CD4-positive, alpha-beta T cell (primary cell): ENCODE data around the gene SHC4. TPM values are rescaled to one million over a fixed set of nuclear protein-coding genes. Genes with fewer than 3 reads are reported as not detected.

ENCODE experiments used
- ATAC-seq: fragments of 200-7000 bp; cut with Tn5 transposase; one replicate; pipeline ENCODE4 v1.10.0; 2022; ENCODE audit warnings: mild to moderate bottlenecking; ENCODE audit not compliant: poor library complexity
- CTCF ChIA-PET: fragments of 350-600 bp; sonication (Branson Sonifier 250); formaldehyde crosslinking; loops from one replicate; lab custom pipeline; 2021; ENCODE audit warnings: antibody characterized with exemption, inconsistent platforms; lab: Charles Lee
- POLR2A ChIA-PET: fragments of 350-600 bp; sonication (Branson Sonifier 250); formaldehyde crosslinking; loops from one replicate; lab custom pipeline; 2021; ENCODE audit warnings: antibody characterized with exemption, inconsistent platforms; lab: Charles Lee
- DNase-seq, 14 experiments: peaks; one replicate each; pipeline ENCODE4 v3.0.0-alpha.2; 2013 to 2020; ENCODE audit warnings: mixed read lengths in 2 of 14
- H3K27ac ChIP-seq, 2 donors: one replicate each; pipeline versions ENCODE4 v1.5.1 to v1.7.0; 2013; ENCODE audit warnings: low read length in 2 of 2, low read depth in 1 of 2, mild to moderate bottlenecking in 1 of 2
- H3K27me3 ChIP-seq, 2 experiments: 1 replicate in 1 of 2; 2 replicates in 1 of 2; pipeline versions ENCODE4 v1.6.1 to v1.7.0; 2013; ENCODE audit warnings: low read length in 2 of 2, control low read depth in 1 of 2, mild to moderate bottlenecking in 1 of 2, moderate library complexity in 1 of 2; ENCODE audit not compliant: insufficient read depth in 2 of 2, control insufficient read depth in 1 of 2
- H3K36me3 ChIP-seq: one replicate; pipeline ENCODE4 v1.6.1; 2013; ENCODE audit warnings: low read length, control low read depth; ENCODE audit not compliant: insufficient read depth
- H3K4me1 ChIP-seq: one replicate; pipeline ENCODE4 v1.6.1; 2013; ENCODE audit warnings: low read length, control low read depth; ENCODE audit not compliant: insufficient read depth
- H3K4me3 ChIP-seq: one replicate; pipeline ENCODE4 v1.5.1; 2013; ENCODE audit warnings: mild to moderate bottlenecking, low read length, moderate library complexity
- H3K9me3 ChIP-seq, 2 experiments: 1 replicate in 1 of 2; 2 replicates in 1 of 2; pipeline versions ENCODE4 v1.6.1 to v1.7.0; 2013; ENCODE audit warnings: low read length in 2 of 2, mild to moderate bottlenecking in 2 of 2, control low read depth in 1 of 2, moderate library complexity in 1 of 2; ENCODE audit not compliant: control insufficient read depth in 1 of 2, insufficient read depth in 1 of 2
- H3K27ac Mint-ChIP-seq: one replicate; pipeline ENCODE4 v1.8.0; 2020; ENCODE audit warnings: mixed read lengths
- H3K27me3 Mint-ChIP-seq: one replicate; pipeline ENCODE4 v1.8.0; 2021; ENCODE audit warnings: mixed read lengths
- H3K36me3 Mint-ChIP-seq: one replicate; pipeline ENCODE4 v1.8.0; 2021; ENCODE audit warnings: low read depth, mixed read lengths
- H3K4me1 Mint-ChIP-seq: one replicate; pipeline ENCODE4 v1.8.0; 2021; ENCODE audit warnings: low read depth, mixed read lengths
- H3K4me3 Mint-ChIP-seq: one replicate; pipeline ENCODE4 v1.8.0; 2020; ENCODE audit warnings: mild to moderate bottlenecking, mixed read lengths
- H3K9me3 Mint-ChIP-seq: one replicate; pipeline ENCODE4 v1.8.0; 2020; ENCODE audit warnings: mixed read lengths
- CTCF ChIP-seq: fragments of 200-600 bp; IDR thresholded peaks from one replicate; pipeline ENCODE4 v1.8.0; 2022; ENCODE audit warnings: antibody characterized with exemption, mild to moderate bottlenecking
- intact Hi-C, 2 experiments: fragments of 100-400 bp; cut with DNase I in 1 of 2; cut with micrococcal nuclease in 1 of 2; formaldehyde crosslinking; loops; one replicate each; pipeline versions ENCODE4 v1.15.1 to v1.9.0; 2023 to 2025; cut with DNase I, micrococcal nuclease
- total RNA-seq, 174 experiments: library from RNA in 2 of 174; stranded (reverse) in 2 of 174; gene quantifications; one replicate each; pipeline ENCODE4 v1.2.3 and lab custom pipeline; 2021 to 2026

The SHC4 gene
- total RNA-seq, 2 experiments from 2014 or later, result not detected

DNA sequence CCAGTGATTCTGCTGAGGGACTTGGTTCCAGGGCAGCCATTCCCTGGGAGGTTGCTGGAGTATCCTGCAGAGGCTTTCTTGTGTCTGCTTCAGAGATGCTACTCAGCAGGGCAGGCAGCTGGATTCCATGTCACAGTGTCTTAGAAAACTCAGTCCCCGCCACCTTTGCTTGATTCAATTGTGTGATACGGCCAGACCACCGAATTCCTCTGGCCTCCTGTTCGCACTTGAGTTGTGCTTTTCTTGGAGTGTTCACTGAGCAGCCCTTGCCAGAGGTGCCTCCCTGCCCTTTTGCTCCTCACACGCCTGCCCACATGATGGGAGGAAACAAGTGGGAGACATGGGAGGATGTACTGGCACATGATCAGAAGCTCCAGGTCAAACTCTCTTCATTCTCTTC, 19.6 kb upstream of the SHC4 start:
- Mint-ChIP-seq H3K4me3 (no peak overlapping the region), H3K27me3 (peaks cover 22% of the 10 kb centered on the region), H3K4me1 (no peaks in the 10 kb centered on the region), H3K27ac (no peak overlapping the region), H3K36me3 (peaks cover 4% of the 10 kb centered on the region), H3K9me3 (no peaks in the 10 kb centered on the region)
- Histone ChIP-seq H3K36me3 (no peaks in the 10 kb centered on the region), H3K9me3 (no peaks in the 10 kb centered on the region), H3K27ac (no peak overlapping the region), H3K4me3 (no peak overlapping the region), H3K4me1 (no peaks in the 10 kb centered on the region), H3K27me3 (no peaks in the 10 kb centered on the region)
- ATAC-seq (no peak), DNase-seq (no peak)
- intact Hi-C loops, result no loop called here
- ChIA-PET POLR2A (no interaction called here), CTCF (no interaction called here)
- TF ChIP-seq CTCF, result no peak

DNA sequence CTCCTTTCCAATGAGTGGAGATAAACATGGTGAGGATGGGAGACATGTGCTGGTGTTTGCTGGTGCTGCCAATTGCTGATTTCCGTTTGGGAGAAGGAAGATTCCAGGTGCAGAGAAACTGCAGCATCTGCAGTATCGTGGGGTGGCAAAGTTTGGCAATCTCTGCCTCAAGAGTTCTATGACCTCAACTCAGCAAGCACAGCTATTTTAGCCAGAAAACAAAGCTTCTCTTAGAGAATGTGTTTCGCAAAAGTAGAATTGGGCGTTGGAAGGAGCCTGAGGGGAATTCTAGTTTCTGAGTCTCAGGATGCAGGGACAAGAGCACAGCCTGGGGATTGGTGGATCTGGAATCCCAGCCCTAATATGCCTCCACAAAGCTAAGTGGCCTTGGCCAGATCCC, 18.2 kb upstream of the SHC4 start:
- intact Hi-C loops, result no loop called here
- no peaks in the 10 kb centered on the region for H3K9me3 Mint-ChIP-seq
- Histone ChIP-seq H3K9me3 (no peaks in the 10 kb centered on the region), H3K27me3 (no peaks in the 10 kb centered on the region), H3K36me3 (no peaks in the 10 kb centered on the region), H3K4me1 (no peaks in the 10 kb centered on the region), H3K4me3 (no peak overlapping the region), H3K27ac (no peak overlapping the region)
- ATAC-seq, result no peak
- CTCF ChIA-PET, result no interaction called here
- TF ChIP-seq CTCF, result no peak
- no peaks in the 10 kb centered on the region for H3K4me1 Mint-ChIP-seq
- no peaks in the 10 kb centered on the region for H3K36me3 Mint-ChIP-seq
- DNase-seq, result no peak
- peaks cover 24% of the 10 kb centered on the region for H3K27me3 Mint-ChIP-seq
- POLR2A ChIA-PET, result no interaction called here
- H3K27ac Mint-ChIP-seq, result no peak overlapping the region
- no peak overlapping the region for H3K4me3 Mint-ChIP-seq

DNA sequence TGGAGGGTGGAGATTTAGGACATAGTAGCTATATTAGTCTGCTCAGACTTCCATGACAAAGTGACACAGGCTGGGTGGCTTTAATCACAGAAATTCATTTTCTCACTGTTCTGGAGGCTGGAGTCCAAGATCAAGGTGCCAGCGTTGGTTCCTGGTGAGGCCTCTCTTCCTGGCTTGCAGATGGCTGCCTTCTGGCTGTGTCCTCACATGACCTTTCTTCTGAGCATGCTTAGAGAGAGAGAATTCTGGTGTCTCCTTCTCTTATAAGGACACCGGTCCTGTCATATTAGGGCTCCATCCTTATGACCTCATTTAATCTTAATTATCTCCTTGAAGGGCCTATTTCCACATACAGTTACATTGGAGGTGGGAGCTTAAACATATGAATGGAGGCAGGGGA, 14.9 kb upstream of the SHC4 start:
- peaks cover 8% of the 10 kb centered on the region in 2 experiments for H3K27me3 ChIP-seq
- no peaks in the 10 kb centered on the region for H3K36me3 ChIP-seq
- Mint-ChIP-seq H3K4me1 (peaks cover 4% of the 10 kb centered on the region), H3K36me3 (no peaks in the 10 kb centered on the region), H3K27ac (no peak overlapping the region), H3K4me3 (no peak overlapping the region), H3K27me3 (peaks cover 37% of the 10 kb centered on the region), H3K9me3 (no peaks in the 10 kb centered on the region)
- peaks cover 6% of the 10 kb centered on the region for H3K4me1 ChIP-seq
- ChIA-PET POLR2A (no interaction called here), CTCF (interaction anchor here (0.5 kb wide), 1 partner anchor 1910 kb away, joined by 3 read pairs; no protein-coding TSS in a partner anchor)
- no peak overlapping the region for H3K27ac ChIP-seq
- H3K4me3 ChIP-seq, result no peak overlapping the region
- intact Hi-C loops, result no loop called here
- no peak for TF ChIP-seq CTCF
- DNase-seq, result no peak
- no peak for ATAC-seq
- H3K9me3 ChIP-seq, result no peaks in the 10 kb centered on the region
